ENCODE data around the gene ZNF70. TPM values are rescaled to one million over a fixed set of nuclear protein-coding genes. Genes with fewer than 3 reads are reported as not detected.

ZNF70 gene
- total and polyA plus RNA-seq, 10 of the 15 experiments (the other 5 are each of a cell fraction or from before 2014, with no cell fraction given) = 0.15 to 2.3 (median 0.85) TPM

DNA sequence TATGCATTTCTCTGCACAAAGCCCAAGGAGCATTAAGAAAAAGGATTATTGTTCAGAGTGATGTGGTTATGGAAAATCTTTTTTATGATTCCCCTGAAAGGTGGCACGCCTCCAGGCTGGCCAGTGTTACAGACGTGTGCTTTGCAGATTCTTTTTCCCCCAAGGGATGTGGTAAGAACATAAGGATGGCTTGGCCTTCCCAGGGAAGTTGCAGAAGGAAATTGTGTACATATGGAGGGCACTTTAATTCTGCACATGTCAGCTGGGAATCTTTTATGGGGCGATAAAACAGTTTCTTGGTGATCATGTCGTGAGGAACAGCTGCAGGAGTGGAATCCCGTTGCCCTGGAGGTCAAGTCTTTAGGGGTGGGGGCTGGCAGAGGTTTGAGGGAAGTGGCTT lies 45.5 kb upstream of the ZNF70 start (continued):
- TF ChIP-seq RB1 (IDR thresholded peaks at IDR 0.05; ENCODE audit: borderline replicate concordance) = no peak
- no peak for TF ChIP-seq CHD2 (IDR thresholded peaks at IDR 0.05; ENCODE audit: borderline replicate concordance, low read depth, low read length)
- TF ChIP-seq POLR2AphosphoS2 (IDR thresholded peaks at IDR 0.05; ENCODE audit: low read depth, low read length) = no peak
- no peak for TF ChIP-seq SP1 (IDR thresholded peaks at IDR 0.05; ENCODE audit: low read depth, low read length)
- TF ChIP-seq LARP7 (IDR thresholded peaks at IDR 0.05) = no peak
- TF ChIP-seq RAD21 (IDR thresholded peaks at IDR 0.05; ENCODE audit: insufficient read depth, low read depth, low read length) = no peak
- TF ChIP-seq NR2C2 (IDR thresholded peaks at IDR 0.05; ENCODE audit: borderline replicate concordance, control insufficient read depth, insufficient read length, low read depth) = no peak

DNA sequence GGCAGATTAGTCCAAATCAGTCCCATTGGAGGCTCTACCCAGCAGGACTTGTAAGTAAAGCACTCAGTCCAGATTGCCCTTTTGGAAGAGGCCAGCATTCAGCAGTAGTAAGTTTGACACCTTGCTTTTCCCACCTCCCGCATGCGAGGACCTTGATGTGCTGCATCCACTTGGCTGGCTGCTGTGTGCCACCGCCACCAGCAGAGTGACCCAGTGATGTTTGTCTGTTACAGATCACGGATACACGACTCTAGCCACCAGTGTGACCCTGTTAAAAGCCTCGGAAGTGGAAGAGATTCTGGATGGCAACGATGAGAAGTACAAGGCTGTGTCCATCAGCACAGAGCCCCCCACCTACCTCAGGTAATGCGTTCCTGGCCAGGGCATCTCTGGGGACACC lies 42.4 kb upstream of the ZNF70 start:
- Histone ChIP-seq H2AFZ (ENCODE audit: control insufficient read depth, low read depth, low read length) (no peak overlapping the region), H3K9me3 (replicated peaks; ENCODE audit: control insufficient read depth, insufficient read depth, low read length) (no peaks in the 10 kb centered on the region), H3K36me3 (ENCODE audit: control insufficient read depth in 2 of 2, insufficient read depth in 2 of 2, low read length in 1 of 2) (peaks cover 20 to 27% of the 10 kb centered on the region in 2 experiments), H3K27me3 (replicated peaks in 1 of 2; ENCODE audit: control insufficient read depth in 2 of 2, insufficient read depth in 2 of 2, low read length in 1 of 2) (no peaks in the 10 kb centered on the region), H3K9ac (ENCODE audit: control insufficient read depth, insufficient read depth, low read length) (no peak overlapping the region), H4K20me1 (ENCODE audit: control insufficient read depth, insufficient read depth) (no peaks in the 10 kb centered on the region), H3K4me1 (ENCODE audit: control insufficient read depth, insufficient read depth, low read length) (peaks cover 13% of the 10 kb centered on the region), H3K27ac (ENCODE audit: control insufficient read depth, insufficient read depth) (no peak overlapping the region), H3K79me2 (ENCODE audit: control insufficient read depth, insufficient read depth, low read length) (peaks cover 38% of the 10 kb centered on the region), H3K4me3 (no peak overlapping the region), H3K4me2 (ENCODE audit: control insufficient read depth, insufficient read depth) (no peak overlapping the region)
- ChIA-PET RAD21 (ENCODE audit: unreplicated experiment) (no interaction called here), POLR2A (no interaction called here), CTCF (interaction anchor here (1.0 to 1.6 kb wide), 2 partner anchors 9 to 51 kb away, joined by 3 to 4 read pairs; no protein-coding TSS in a partner anchor), SMC1A (ENCODE audit: uncharacterized antibody, unreplicated experiment) (no interaction called here)
- no TSS peak for BruUV-seq (replicated peaks)
- no peak for FAIRE-seq
- WGBS (ENCODE audit: insufficient coverage, insufficient replicate concordance, low lambda C conversion rate, missing lambda C conversion rate) = 94% methylated on average over 8 of the region's 8 CpGs
- TF ChIP-seq, protein P1, sequence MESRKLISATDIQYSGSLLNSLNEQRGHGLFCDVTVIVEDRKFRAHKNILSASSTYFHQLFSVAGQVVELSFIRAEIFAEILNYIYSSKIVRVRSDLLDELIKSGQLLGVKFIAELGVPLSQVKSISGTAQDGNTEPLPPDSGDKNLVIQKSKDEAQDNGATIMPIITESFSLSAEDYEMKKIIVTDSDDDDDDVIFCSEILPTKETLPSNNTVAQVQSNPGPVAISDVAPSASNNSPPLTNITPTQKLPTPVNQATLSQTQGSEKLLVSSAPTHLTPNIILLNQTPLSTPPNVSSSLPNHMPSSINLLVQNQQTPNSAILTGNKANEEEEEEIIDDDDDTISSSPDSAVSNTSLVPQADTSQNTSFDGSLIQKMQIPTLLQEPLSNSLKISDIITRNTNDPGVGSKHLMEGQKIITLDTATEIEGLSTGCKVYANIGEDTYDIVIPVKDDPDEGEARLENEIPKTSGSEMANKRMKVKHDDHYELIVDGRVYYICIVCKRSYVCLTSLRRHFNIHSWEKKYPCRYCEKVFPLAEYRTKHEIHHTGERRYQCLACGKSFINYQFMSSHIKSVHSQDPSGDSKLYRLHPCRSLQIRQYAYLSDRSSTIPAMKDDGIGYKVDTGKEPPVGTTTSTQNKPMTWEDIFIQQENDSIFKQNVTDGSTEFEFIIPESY (IDR thresholded peaks at IDR 0.05) = peak; percentile 93
- TF ChIP-seq, protein P2, sequence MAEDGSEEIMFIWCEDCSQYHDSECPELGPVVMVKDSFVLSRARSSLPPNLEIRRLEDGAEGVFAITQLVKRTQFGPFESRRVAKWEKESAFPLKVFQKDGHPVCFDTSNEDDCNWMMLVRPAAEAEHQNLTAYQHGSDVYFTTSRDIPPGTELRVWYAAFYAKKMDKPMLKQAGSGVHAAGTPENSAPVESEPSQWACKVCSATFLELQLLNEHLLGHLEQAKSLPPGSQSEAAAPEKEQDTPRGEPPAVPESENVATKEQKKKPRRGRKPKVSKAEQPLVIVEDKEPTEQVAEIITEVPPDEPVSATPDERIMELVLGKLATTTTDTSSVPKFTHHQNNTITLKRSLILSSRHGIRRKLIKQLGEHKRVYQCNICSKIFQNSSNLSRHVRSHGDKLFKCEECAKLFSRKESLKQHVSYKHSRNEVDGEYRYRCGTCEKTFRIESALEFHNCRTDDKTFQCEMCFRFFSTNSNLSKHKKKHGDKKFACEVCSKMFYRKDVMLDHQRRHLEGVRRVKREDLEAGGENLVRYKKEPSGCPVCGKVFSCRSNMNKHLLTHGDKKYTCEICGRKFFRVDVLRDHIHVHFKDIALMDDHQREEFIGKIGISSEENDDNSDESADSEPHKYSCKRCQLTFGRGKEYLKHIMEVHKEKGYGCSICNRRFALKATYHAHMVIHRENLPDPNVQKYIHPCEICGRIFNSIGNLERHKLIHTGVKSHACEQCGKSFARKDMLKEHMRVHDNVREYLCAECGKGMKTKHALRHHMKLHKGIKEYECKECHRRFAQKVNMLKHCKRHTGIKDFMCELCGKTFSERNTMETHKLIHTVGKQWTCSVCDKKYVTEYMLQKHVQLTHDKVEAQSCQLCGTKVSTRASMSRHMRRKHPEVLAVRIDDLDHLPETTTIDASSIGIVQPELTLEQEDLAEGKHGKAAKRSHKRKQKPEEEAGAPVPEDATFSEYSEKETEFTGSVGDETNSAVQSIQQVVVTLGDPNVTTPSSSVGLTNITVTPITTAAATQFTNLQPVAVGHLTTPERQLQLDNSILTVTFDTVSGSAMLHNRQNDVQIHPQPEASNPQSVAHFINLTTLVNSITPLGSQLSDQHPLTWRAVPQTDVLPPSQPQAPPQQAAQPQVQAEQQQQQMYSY (CRISPR knock-in tag; IDR thresholded peaks at IDR 0.05) = no peak
- TF ChIP-seq, protein P3, sequence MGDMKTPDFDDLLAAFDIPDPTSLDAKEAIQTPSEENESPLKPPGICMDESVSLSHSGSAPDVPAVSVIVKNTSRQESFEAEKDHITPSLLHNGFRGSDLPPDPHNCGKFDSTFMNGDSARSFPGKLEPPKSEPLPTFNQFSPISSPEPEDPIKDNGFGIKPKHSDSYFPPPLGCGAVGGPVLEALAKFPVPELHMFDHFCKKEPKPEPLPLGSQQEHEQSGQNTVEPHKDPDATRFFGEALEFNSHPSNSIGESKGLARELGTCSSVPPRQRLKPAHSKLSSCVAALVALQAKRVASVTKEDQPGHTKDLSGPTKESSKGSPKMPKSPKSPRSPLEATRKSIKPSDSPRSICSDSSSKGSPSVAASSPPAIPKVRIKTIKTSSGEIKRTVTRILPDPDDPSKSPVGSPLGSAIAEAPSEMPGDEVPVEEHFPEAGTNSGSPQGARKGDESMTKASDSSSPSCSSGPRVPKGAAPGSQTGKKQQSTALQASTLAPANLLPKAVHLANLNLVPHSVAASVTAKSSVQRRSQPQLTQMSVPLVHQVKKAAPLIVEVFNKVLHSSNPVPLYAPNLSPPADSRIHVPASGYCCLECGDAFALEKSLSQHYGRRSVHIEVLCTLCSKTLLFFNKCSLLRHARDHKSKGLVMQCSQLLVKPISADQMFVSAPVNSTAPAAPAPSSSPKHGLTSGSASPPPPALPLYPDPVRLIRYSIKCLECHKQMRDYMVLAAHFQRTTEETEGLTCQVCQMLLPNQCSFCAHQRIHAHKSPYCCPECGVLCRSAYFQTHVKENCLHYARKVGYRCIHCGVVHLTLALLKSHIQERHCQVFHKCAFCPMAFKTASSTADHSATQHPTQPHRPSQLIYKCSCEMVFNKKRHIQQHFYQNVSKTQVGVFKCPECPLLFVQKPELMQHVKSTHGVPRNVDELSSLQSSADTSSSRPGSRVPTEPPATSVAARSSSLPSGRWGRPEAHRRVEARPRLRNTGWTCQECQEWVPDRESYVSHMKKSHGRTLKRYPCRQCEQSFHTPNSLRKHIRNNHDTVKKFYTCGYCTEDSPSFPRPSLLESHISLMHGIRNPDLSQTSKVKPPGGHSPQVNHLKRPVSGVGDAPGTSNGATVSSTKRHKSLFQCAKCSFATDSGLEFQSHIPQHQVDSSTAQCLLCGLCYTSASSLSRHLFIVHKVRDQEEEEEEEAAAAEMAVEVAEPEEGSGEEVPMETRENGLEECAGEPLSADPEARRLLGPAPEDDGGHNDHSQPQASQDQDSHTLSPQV (IDR thresholded peaks at IDR 0.05) = no peak
- no peak for TF ChIP-seq MTA3 (IDR thresholded peaks at IDR 0.05; ENCODE audit: borderline replicate concordance, low read length)
- TF ChIP-seq, protein P4, sequence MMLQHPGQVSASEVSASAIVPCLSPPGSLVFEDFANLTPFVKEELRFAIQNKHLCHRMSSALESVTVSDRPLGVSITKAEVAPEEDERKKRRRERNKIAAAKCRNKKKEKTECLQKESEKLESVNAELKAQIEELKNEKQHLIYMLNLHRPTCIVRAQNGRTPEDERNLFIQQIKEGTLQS (IDR thresholded peaks at IDR 0.05; ENCODE audit: borderline replicate concordance, extremely low read depth, low read depth, low read length) = no peak
- TF ChIP-seq IRF4 (IDR thresholded peaks at IDR 0.05; ENCODE audit: low read depth, low read length) = no peak
- DNase-seq (ENCODE audit: low read depth, low spot score) = no peak
- intact Hi-C loops (cut with micrococcal nuclease; ENCODE audit: unreplicated experiment) = no loop called here
- ATAC-seq = no peak
- in situ Hi-C loops (cut with MboI) = no loop called here
